Pons (tissue), 1 donor: ENCODE results near the gene TAPBPL.
"Not testable (repeated sequence)": the region's sequence is repeated elsewhere in the genome, so short reads cannot be mapped to it uniquely, and the experiment has no call there.

ENCODE experiments used
- DNase-seq: peaks from one replicate; pipeline ENCODE4 v3.0.0-alpha.2; 2016; ENCODE audit warnings: low spot score

The TAPBPL gene

DNA sequence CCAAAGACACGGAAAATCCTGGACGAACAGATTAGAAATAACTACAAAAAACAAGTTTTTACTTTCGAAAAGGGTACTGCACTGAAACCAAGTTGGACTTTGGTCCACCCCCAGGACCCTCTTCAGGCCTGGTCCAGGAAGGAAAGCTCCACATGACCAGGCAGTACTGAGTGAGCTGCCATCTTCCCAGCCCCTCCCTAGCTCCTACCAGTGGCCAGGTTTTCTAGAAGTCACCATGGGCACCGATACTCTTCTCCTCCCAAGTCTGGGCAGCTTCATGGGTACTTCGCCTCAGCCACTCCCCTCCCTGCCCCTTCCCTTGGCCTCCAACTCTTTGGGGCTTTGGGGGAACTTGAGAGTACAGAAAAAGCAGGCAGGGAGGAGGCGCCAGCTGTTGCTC lies 12.0 kb downstream of the TAPBPL start:
- no peak for DNase-seq

DNA sequence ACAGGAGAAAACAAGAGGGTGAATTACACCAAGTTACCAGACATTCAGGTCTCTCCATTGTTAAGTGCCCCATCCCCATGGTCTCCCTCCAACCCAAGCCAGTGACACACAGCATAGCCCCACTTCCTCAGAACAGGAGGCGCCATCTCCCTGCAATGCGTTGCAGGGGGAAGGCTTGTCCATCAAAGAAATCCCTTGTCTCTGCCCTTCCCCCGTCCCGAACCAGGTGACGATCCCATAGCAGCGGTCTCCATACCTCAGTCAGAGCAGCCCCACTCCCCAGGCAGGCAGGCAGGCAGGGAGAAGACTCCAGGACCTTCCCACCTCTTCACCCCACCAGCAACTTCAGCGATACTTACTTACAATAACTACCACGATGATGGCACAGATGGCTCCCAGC lies 12.7 kb downstream of the TAPBPL start:
- DNase-seq, result no peak

GRCh38 chr12:6465467-6466183 lies 13.8 kb downstream of the TAPBPL start:
- DNase-seq, result peak; percentile 85

DNA sequence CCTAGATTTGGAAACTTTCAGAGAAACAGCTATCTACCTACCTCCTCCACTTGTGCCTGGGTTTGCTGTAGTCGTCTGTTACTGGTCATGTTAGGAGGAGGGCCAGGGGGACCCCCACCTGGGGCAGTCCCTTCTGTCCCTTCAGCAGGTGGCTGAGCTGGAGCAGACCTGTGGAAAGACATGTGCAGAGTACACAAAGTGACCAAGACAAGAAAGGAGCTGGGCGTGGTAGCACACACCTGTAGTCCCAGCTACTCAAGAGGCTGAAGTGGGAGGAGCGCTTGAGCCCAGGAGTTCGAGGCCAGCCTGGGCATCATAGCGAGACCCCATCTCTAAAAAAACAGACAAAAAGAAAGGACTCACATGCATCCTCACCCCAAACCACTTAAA lies 14.3 kb downstream of the TAPBPL start:
- no peak for DNase-seq

DNA sequence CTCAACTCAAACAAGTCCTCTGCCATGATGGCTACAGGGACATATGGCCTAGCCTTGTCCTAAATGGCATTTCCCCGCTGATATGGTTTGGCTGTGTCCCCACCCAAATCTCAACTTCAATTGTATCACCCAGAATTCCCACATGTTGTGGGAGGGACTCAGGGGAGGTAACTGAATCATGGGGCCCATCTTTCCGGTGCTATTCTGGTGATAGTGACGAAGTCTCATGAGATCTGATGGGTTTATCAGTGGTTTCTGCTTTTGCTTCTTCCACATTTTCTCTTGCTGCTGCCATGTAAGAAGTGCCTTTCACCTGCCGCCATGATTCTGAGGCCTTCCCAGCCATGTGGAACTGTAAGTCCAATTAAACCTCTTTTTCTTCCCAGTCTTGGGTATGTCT lies 14.9 kb downstream of the TAPBPL start:
- not testable (repeated sequence) for DNase-seq

- not testable (repeated sequence) for DNase-seq
These were observed 15.9 kb downstream of the TAPBPL start for GRCh38 chr12:6467571-6468282.

- DNase-seq, result no peak
These were observed 16.4 kb downstream of the TAPBPL start for GRCh38 chr12:6468283-6468575.

DNA sequence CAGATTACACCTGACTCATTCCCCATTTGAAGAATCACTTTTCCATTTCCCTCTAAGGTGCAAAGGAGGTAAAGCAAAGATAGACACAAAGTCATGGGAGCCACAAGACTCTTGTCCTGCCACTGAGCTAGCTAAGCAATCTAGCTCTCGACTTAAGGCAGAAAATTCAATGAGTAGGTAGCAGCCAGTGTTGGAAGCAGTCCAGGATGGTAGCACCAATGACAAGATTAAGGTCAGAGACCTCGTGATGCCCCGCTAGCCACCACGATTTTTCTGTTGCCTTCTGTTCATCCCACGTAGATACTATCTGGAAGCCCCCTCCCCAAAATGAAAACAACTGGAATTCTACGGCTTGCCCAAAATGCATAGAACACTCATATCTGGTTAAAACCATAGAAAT lies 17.2 kb downstream of the TAPBPL start:
- no peak for DNase-seq

- no peak for DNase-seq
These were observed 17.9 kb downstream of the TAPBPL start for GRCh38 chr12:6469609-6470374.

- DNase-seq, result peak; percentile 99
These were observed 18.7 kb downstream of the TAPBPL start, which contains the start of gene VAMP1 for GRCh38 chr12:6470375-6471163. Gene VAMP1 (minus strand): TSS chr12:6470677. CDS start chr12:6470531, 146 bp downstream.

DNA sequence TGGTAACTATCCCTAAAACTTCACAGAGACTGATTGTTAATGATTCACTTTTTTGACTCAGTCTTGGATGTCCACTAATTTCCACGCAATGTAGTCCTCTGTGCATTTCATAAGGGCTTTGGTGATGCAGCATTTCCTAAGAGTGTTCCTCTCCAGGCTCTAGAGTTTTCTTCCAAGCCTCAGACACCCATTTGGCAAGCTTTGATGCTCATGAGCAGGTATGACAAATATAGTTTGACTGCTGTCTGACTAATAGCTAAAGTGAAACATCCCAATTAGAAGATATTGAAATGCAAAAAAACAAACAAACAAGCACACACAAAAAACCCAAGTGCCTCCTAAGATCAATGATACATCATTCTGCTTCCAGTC lies 20.1 kb downstream of the TAPBPL start:
- no peak for DNase-seq

- no peak for DNase-seq
These were observed 20.6 kb downstream of the TAPBPL start for GRCh38 chr12:6472491-6472890.

GRCh38 chr12:6475233-6475975 lies 23.6 kb downstream of the TAPBPL start:
- DNase-seq, result not testable (repeated sequence)

DNA sequence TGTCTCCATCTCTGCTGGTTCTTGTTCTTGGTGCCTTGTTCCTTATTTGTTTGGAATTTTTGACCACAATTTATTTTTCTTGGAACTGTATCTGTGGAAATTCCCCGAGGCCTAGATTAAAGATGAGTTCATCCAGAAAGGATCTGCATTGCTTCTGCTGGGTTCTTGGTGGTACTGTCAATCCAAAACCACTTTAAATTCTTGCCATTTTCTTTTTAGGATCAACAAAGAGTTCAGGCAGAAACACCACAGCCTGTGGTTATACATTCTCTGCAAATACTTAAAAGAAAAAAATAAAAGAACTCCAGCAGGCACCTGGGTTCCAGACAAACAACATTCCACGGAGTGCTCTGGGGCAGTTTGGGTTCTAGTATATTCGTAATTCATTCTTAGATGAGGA lies 24.6 kb downstream of the TAPBPL start:
- no peak for DNase-seq

DNA sequence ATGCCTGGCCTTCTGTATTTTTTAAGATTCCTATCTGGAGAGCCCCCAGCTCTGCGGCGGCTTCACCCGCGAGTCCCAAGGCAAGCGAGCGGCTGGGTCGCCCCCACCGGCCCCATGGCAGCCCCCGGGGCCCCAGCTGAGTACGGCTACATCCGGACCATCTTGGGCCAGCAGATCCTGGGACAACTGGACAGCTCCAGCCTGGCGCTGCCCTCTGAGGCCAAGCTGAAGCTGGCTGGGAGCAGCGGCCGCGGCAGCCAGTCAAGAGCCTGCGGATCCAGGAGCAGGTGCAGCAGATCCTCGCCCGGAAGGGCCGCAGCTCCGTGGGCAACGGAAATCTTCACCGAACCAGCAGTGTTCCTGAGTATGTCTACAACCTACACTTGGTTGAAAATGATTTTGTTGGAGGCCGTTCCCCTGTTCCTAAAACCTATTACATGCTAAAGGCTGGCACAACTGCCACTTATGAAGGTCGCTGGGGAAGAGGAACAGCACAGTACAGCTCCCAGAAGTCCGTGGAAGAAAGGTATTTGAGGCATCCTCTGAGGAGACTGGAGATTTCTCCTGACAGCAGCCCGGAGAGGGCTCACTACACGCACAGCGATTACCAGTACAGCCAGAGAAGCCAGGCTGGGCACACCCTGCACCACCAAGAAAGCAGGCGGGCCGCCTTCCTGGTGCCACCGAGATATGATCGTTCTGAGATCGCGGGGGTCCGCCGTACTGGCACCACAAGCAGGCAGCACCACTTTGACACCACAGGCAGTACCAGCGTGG lies 25.9 kb downstream of the TAPBPL start:
- not testable (repeated sequence) for DNase-seq

GRCh38 chr12:6478416-6478815 lies 26.6 kb downstream of the TAPBPL start:
- no peak for DNase-seq

GRCh38 chr12:6488240-6488639 lies 36.4 kb downstream of the TAPBPL start:
- no peak for DNase-seq

GRCh38 chr12:6489449-6489848 lies 37.6 kb downstream of the TAPBPL start:
- DNase-seq, result no peak

DNA sequence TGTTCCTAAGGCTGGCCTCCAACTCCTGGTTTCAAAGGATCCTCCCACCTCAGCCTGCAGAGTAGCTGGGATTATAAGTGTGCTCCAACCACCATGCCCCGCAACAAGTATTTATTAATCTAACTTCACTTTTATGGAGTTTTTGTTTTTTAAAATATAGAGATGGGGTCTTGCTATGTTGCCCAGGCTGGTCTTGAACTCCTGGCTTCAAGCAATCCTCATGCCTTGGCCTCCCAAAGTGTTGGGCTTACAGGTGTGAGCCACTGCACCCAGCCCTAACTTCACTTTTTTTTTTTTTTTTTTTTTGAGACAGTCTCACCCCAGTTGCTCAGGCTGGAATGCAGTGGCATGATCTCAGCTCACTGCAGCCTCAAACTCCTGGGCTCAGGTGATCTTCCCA lies 38.8 kb downstream of the TAPBPL start:
- not testable (repeated sequence) for DNase-seq

DNA sequence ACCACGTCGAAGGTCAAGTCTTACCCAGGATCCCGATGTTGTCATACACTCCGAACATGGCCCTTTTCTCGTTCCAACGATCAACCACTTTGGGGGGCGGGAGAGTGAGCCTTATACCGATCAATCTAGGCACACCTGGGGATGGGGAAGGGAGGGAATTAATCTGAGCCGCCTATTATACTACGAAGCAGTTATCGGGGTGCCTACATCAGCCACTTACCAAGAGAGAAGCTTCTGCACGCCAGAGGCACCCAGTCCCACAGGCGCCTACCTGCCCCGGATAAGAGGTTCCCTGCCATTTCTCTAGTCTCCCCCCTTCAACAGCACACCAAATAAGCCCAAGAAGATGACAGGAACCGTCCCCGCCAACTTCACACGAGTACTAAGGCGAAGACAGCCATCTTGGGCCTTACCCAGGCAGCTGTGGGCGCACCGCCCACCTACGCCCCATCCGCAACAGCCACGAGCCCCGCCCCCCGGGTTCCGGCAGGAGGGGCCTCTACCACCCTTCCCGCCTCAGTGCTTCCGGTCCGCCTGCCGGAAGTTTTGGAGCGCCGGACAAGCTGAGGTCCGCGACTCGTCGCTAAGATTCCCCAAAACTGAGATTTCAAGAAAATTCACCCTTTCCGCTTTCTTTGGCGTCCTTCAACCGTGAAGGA lies 41.1 kb downstream of the TAPBPL start, which contains the start of gene MRPL51:
TSS of gene MRPL51 (minus strand) at position 425 of the 659 bp plus-strand sequence. CDS start at position 299, 126 bp downstream.
- DNase-seq, result peak; percentile 96
